AG04450 (cell line): ENCODE data around the gene TRIO. TPM values are rescaled to one million over a fixed set of nuclear protein-coding genes. Genes with fewer than 3 reads are reported as not detected.

Source experiments
- CTCF ChIA-PET: fragments of 300-600, 350-600 bp; formaldehyde crosslinking; extraction: SDS; loops from one replicate; lab custom pipeline; 2022; ENCODE audit warnings: antibody characterized with exemption, inconsistent platforms; lab: Charles Lee
- POLR2A ChIA-PET: fragments of 350-600 bp; formaldehyde crosslinking; extraction: SDS; loops from one replicate; lab custom pipeline; 2021; ENCODE audit warnings: antibody characterized with exemption, inconsistent platforms; lab: Yijun Ruan, JAX
- DNase-seq: peaks from one replicate; pipeline ENCODE4 v3.0.0-alpha.2; 2011; ENCODE audit warnings: low read depth, low spot score
- H3K27ac ChIP-seq: one replicate; pipeline ENCODE4 v1.5.1; 2012; ENCODE audit warnings: low read depth, low read length, control low read depth
- H3K27me3 ChIP-seq: one replicate; pipeline ENCODE4 v1.6.0; 2012; ENCODE audit warnings: low read length; ENCODE audit not compliant: control insufficient read depth, insufficient read depth
- H3K4me3 ChIP-seq: 2 replicates; pipeline ENCODE4 v1.5.1; 2011; ENCODE audit warnings: mild to moderate bottlenecking, low read depth, low read length, control low read depth
- H3K9me3 ChIP-seq: 2 replicates; pipeline ENCODE4 v1.5.1; 2012; ENCODE audit warnings: low read length; ENCODE audit not compliant: control insufficient read depth, insufficient read depth
- CTCF ChIP-seq: IDR thresholded peaks from 2 replicates; pipeline ENCODE4 v1.5.1; 2011; ENCODE audit warnings: low read depth, low read length, control low read depth, inconsistent platforms
- polyA plus RNA-seq: library from polyadenylated mRNA; depleted of rRNA; stranded (reverse); fragments of >200 nt; gene quantifications from 2 replicates; pipeline ENCODE4 v1.2.3, GENCODE V29; 2011

The TRIO gene
- polyA plus RNA-seq, 1 experiment, result 268 TPM

DNA sequence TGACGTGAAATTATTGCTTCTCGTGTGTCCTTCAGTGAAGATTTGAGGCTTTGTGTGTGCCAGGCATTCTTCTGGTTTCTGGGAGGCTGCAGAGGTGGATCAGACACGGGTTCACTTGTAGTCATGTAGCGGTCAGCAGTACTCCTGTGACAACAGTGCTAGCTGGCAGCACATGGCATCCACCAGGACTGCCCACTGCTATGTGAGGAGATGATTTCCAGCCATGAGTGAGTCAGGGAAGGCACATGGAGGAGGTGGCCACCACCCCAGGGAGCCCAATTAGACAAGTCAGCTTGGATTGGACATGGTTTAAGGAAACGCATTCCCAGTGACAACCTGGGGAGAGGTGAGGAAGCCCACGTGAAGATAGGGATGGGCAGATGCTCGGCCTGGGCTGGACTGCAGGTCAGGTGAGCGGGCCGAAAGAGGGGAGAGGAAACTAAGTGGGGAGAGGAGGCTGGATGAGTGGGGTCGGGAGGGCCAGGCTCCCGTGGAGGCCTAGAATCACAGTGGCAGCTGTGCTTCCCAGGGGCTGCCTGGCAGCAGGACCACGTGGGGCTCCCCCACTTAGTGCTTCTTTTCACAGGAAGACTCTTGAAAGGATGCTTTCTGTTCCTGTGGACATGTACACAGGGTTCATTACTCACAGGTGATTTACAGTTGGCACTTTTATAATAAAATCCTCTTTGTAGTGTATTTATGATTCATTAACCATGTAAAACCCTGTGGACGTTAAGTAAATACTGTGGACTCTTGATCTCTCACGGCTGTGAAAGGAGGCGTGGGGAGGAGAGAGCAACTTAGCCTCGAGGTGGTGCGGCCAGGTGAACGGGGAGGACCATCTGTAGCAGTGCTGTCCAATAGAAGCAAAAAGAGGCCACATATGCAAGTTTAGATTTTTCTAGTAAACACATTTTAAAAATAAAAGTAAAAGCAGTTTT, 358.5 kb downstream of the TRIO start:
- no peaks in the 10 kb centered on the region for H3K27me3 ChIP-seq
- POLR2A ChIA-PET, result no interaction called here
- CTCF ChIA-PET, result no interaction called here
- no peaks in the 10 kb centered on the region for H3K9me3 ChIP-seq
- DNase-seq, result no peak
- no peak overlapping the region for H3K4me3 ChIP-seq
- peak overlapping the region; percentile 31 for H3K27ac ChIP-seq
- TF ChIP-seq CTCF, result no peak

GRCh38 chr5:14502294-14502690, 359.1 kb downstream of the TRIO start:
- ChIA-PET CTCF (no interaction called here), POLR2A (no interaction called here)
- Histone ChIP-seq H3K9me3 (no peaks in the 10 kb centered on the region), H3K27ac (peak overlapping the region; percentile 2), H3K4me3 (no peak overlapping the region), H3K27me3 (no peaks in the 10 kb centered on the region)
- no peak for TF ChIP-seq CTCF
- DNase-seq, result no peak

- ChIA-PET POLR2A (no interaction called here), CTCF (no interaction called here)
- no peak for DNase-seq
- no peak for TF ChIP-seq CTCF
- Histone ChIP-seq H3K27ac (no peak overlapping the region), H3K4me3 (no peak overlapping the region), H3K9me3 (no peaks in the 10 kb centered on the region), H3K27me3 (no peaks in the 10 kb centered on the region)
Observed at GRCh38 chr5:14503017-14503680, 360.0 kb downstream of the TRIO start.

GRCh38 chr5:14503681-14504331, 360.7 kb downstream of the TRIO start:
- Histone ChIP-seq H3K27ac (no peak overlapping the region), H3K27me3 (no peaks in the 10 kb centered on the region), H3K9me3 (no peaks in the 10 kb centered on the region), H3K4me3 (no peak overlapping the region)
- ChIA-PET CTCF (no interaction called here), POLR2A (no interaction called here)
- no peak for DNase-seq
- TF ChIP-seq CTCF, result no peak

GRCh38 chr5:14504332-14504727, 361.2 kb downstream of the TRIO start:
- no peak overlapping the region for H3K27ac ChIP-seq
- no peak for TF ChIP-seq CTCF
- H3K4me3 ChIP-seq, result no peak overlapping the region
- ChIA-PET CTCF (no interaction called here), POLR2A (no interaction called here)
- no peaks in the 10 kb centered on the region for H3K9me3 ChIP-seq
- no peaks in the 10 kb centered on the region for H3K27me3 ChIP-seq
- DNase-seq, result no peak
